GM21825 (cell line): ENCODE results near the gene SF3B4.
A peak's percentile ranks its signal among the peaks of the same experiment; 100 is the strongest.

Experiments used
- ATAC-seq: cut with Tn5 transposase; IDR thresholded peaks from one replicate; pipeline ENCODE4 v1.9.1; 2021; ENCODE audit warnings: mild to moderate bottlenecking, moderate library complexity; ENCODE audit not compliant: unreplicated experiment

SF3B4 gene

DNA sequence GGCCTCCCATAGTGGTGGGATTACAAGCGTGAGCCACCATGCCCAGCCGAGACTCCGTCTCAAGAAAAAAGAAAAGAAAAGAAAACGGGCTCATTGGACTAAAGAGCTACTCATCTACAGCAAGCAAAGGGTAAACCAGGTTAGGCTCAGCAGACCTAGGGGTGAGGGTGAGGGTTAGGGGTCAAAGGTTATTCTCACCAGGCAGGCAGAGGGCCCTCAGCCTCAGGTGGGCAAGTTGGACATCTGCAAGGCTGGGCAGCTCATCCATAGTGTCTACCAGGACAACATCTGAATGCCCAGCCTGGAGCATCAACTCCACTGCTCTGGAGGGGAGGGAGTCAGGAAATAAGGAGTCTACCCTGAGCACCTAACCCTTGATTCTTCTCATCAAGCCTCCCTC is 5.6 kb upstream of the SF3B4 start:
- no peak for ATAC-seq

DNA sequence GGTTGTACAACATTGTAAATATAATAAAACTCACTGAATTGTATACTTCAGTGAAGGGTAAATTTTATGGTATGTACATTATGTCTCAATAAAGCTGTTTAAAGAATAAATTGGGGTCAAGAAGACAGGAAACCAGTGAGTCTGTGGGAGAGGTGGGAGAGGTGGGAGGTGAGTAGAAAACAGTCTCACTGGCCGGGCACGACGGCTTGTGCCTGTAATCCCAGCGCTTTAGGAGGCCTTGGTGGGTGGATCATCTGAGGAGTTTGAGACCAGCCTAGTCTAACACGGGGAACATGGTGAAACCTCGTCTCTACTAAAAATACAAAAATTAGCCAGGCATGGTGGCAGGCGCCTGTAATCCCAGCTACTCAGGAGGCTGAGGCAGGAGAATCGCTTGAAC is 4.9 kb upstream of the SF3B4 start:
- ATAC-seq, result no peak

DNA sequence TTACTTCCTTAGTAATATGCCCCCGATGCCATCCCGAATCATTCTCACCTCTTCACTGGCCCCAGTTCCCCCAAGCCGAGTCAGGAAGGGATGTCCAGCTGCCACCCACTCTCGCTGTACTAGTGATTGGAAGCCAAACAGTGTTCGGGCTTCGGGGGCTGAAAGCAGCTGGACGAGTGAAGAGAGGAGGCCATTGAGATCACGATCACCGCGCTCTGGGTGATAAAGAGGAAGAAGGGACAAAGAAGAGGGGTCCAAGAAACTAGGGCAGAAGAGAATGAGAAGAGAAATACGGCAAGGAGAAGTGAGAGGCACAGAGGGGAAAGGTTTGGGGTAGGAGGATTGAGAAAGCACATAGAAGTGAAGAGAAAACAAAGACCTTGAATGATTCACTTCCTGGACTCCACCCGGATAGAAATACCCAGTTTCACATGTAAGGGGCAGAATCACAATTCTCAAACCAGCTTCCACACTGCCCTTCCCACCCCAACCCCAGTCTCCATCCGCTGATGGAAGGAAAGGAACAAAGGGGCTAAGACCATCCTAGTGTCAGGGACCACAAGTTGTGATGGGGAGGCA is 3.7 kb upstream of the SF3B4 start:
- ATAC-seq, result no peak

GRCh38 chr1:149929856-149930255 is 2.3 kb upstream of the SF3B4 start:
- no peak for ATAC-seq

DNA sequence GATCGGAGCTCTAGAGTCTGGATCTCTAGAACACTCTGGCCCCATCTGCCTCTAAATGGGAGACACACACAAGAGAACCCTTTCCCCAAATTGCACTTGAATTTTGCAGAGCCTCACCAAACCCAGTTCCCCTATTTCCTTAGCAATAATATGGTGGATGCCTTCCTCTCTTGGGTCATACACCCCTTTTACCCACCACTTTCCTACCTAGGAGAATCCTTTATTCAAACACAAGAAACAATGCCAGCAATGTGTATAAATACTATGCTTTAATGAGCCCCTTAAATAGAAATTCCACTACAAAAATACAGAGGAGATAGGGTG is 760 bp upstream of the SF3B4 start:
- ATAC-seq, result no peak

DNA sequence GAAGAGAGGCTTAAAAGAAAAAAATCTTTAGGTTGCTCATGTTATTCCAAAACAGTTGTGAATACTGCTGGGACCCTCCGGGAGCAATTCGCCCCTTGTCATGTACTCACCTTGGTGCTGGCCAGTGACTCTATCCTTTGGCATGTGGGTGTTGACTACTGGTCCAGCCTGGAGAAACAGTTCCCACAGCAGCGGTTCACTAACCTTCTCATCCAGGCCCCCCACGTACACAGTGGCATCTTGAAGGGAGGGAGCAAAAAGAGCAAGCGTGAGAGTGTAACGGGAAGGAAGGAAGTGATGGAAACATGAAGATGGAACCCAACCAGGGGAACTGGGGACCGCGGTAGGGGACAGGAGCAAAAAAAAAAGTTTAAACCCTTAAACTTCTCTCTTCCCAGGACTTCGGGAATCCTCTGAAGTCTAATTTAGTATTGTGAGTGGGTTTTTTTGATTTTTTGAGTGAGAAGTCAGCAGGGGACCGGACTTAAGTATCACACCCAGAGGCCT is 494 bp downstream of the SF3B4 start:
- ATAC-seq, result no peak

DNA sequence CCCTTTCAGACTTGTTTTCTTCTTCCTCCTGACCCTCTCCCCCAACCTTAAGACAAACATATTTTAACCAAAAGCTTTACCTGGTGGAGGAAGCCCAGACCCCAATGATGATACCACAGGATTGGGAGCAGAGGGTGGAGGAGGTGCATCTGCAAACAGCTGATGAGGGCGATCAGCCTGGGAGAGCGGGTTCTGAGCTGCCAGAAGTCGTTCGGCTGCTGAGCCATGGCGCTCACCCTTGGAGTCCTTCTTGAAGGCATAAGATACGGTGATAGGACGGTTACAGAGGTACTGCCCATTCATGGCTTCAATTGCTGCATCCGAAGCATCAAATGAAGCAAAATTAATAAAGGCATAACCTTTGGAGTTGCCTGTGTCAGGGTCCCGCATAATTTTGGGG is 1.3 kb downstream of the SF3B4 start:
- ATAC-seq, result no peak

GRCh38 chr1:149925751-149926150 is 1.9 kb downstream of the SF3B4 start:
- no peak for ATAC-seq

GRCh38 chr1:149925345-149925744 is 2.3 kb downstream of the SF3B4 start:
- no peak for ATAC-seq

- no peak for ATAC-seq
Measured at GRCh38 chr1:149923626-149924025, 4.0 kb downstream of the SF3B4 start.

DNA sequence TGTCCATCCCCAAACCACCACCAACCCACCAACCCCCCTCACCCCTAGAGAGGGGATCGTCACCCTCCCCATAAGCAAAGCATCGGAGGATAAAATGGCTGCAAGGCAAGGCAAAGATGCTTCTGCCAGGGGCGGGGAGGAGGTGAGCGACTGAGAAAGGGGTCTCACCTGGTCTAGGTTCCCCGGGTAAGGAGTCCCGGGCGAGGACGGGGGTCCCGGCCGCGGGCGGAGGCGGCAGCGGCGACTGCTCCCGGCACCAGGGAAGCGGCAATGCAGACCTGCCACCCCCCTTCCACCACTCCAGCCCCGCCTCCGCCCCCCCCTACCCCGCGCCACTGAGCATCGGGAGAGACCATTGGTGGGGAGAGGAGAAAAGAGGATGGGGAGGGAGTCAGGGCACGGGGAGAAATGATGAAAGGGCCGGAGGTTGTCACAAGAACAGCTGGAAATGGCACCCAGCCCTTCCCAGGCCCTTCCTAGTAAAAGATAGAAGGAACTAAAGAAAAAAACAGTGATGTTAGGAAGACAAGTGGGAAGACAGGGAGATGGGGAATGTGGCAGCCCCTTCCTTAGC is 9.9 kb downstream of the SF3B4 start, which contains the start of gene SV2A:
Gene SV2A (minus strand): TSS at position 274 of the 574 bp plus-strand sequence. CDS start 4,004 bp downstream, outside the sequence.
- no peak for ATAC-seq

GRCh38 chr1:149916898-149917252 is 10.7 kb downstream of the SF3B4 start:
- no peak for ATAC-seq

GRCh38 chr1:149916193-149916897 is 11.3 kb downstream of the SF3B4 start:
- ATAC-seq, result no peak

GRCh38 chr1:149915429-149916192 is 12.0 kb downstream of the SF3B4 start:
- no peak for ATAC-seq

DNA sequence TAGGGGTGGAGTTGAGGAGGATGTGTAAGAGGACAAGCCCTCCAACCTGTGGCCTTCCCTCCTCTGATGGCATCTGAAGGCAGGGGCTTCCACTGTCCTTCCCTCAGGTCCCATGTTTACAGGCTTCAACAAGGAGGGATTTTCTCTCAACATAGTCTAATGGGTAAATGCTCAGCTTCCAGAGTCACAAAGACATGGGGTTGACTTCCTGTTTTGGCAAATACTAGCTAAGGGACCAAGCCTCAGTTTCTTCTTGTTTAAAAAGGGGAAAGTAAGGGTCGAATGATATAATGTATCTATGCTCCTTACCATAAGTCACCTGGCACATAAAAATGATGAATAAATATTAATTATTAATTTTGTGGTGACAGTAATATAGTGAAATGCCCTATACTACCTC is 13.1 kb downstream of the SF3B4 start:
- no peak for ATAC-seq

DNA sequence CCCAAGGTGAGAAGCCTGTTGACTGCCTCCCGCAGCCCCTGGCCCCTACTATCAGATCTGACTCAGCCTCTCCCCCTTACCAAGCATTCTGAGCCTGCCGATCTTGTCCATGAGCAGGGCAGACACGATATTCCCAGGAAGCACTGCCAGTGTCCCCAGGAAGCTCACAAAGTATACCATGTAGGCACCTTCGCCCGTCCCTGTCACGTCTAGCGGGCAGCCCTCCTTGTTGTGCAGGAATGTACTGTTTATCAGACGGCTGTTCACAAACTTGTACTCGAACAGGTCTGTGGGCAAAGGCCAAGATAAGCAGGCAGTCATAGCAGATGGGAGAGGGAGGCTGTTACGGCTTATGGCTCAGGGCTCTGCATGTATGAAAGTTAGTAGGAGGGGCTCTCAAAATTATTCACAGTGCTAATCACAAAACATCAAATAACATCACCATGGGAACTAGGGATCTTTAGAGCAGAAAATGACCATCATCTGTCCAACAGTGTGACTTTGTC is 21.0 kb downstream of the SF3B4 start:
- no peak for ATAC-seq

GRCh38 chr1:149903836-149904491 is 23.6 kb downstream of the SF3B4 start:
- ATAC-seq, result no peak

- peak; percentile 94 for ATAC-seq
Measured at GRCh38 chr1:149899460-149900284, 27.9 kb downstream of the SF3B4 start, which contains the start of gene BOLA1. TSS of gene BOLA1 (plus strand) at chr1:149899568. CDS start at chr1:149900060, 492 bp downstream.

DNA sequence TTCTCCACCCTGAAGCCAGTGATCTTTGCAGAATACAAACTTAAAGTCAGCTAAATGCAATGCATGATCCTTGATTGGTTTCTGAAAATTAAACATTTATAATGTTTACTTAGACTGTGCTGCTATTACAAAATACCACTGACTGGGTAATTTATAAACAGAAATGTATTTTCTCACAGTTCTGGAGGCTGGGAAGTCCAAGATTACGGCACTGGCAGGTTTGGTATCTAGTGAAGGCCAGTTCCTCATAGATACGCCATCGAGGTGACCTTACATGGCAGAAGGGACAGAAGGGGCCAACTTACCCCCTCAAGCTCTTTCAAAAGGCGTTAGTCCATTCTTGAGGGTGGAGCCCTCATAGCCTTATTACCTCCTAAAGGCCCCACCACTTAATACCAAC is 31.0 kb downstream of the SF3B4 start:
- no peak for ATAC-seq

DNA sequence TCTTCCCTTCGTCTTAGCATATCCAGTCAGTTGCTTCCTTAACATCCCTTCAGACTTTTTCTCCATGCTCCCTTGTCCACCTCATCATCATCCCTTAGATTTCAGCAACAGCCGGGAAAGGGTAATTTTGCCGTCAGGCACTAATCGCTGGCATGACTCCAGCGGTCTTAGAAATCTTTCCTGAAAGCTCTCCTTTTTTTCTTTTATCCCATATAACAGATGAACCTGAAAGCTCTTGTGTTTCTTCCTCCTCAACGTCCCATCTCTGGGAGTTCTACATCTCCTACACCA is 38.7 kb downstream of the SF3B4 start:
- ATAC-seq, result no peak
